Stimulated activated CD8-positive, alpha-beta memory T cell treated with anti-CD3 and anti-CD28 coated beads, Interleukin-12 subunit alpha, Interleukin-12 subunit beta, amount 100 ng/mL, for 4 hours (primary cell): Measurements from ENCODE around the gene PMM1.
"Not testable (repeated sequence)": the region's sequence is repeated elsewhere in the genome, so short reads cannot be mapped to it uniquely, and the experiment has no call there.

Source experiments
- DNase-seq: peaks from one replicate; pipeline ENCODE4 v3.0.0-alpha.2; 2020; ENCODE audit warnings: low read depth

PMM1 gene

GRCh38 chr22:41589391-41590241 lies at the start of gene PMM1:
Gene PMM1, minus strand, starts transcription at chr22:41589840. Its CDS starts 35 bp downstream, at chr22:41589805.
- DNase-seq: peak; percentile 100

GRCh38 chr22:41638748-41639147 lies 49.1 kb upstream of the PMM1 start:
- no peak for DNase-seq

GRCh38 chr22:41638124-41638523 lies 48.5 kb upstream of the PMM1 start:
- no peak for DNase-seq

GRCh38 chr22:41637623-41638022 lies 48.0 kb upstream of the PMM1 start:
- not testable (repeated sequence) for DNase-seq

GRCh38 chr22:41636467-41636866 lies 46.8 kb upstream of the PMM1 start:
- no peak for DNase-seq

GRCh38 chr22:41634610-41635009 lies 45.0 kb upstream of the PMM1 start:
- not testable (repeated sequence) for DNase-seq

GRCh38 chr22:41631615-41632014 lies 42.0 kb upstream of the PMM1 start:
- not testable (repeated sequence) for DNase-seq

- not testable (repeated sequence) for DNase-seq
These were observed 41.5 kb upstream of the PMM1 start for GRCh38 chr22:41631115-41631514.

- DNase-seq: no peak
These were observed 35.9 kb upstream of the PMM1 start for GRCh38 chr22:41625577-41625976.

- DNase-seq: no peak
These were observed 32.2 kb upstream of the PMM1 start for GRCh38 chr22:41621911-41622179.

GRCh38 chr22:41621099-41621910 lies 31.7 kb upstream of the PMM1 start, which contains the start of gene XRCC6:
Gene XRCC6, plus strand, starts transcription at chr22:41621295. Its CDS starts 710 bp downstream, at chr22:41622005.
- peak; percentile 99 for DNase-seq

- DNase-seq: no peak
These were observed 31.0 kb upstream of the PMM1 start, which contains the start of gene DESI1 for GRCh38 chr22:41620589-41621098. Gene DESI1, minus strand, starts transcription at chr22:41621043. Its CDS starts 204 bp downstream, at chr22:41620839.

- DNase-seq: peak; percentile 19
These were observed 30.4 kb upstream of the PMM1 start for GRCh38 chr22:41619979-41620588.

- DNase-seq: no peak
These were observed 23.8 kb upstream of the PMM1 start for GRCh38 chr22:41613456-41613855.

GRCh38 chr22:41612603-41613306 lies 23.1 kb upstream of the PMM1 start:
- DNase-seq: no peak

- no peak for DNase-seq
These were observed 18.7 kb upstream of the PMM1 start for GRCh38 chr22:41608386-41608785.

GRCh38 chr22:41603873-41604332 lies 14.3 kb upstream of the PMM1 start:
- DNase-seq: peak; percentile 21

GRCh38 chr22:41600976-41601375 lies 11.3 kb upstream of the PMM1 start:
- no peak for DNase-seq

- no peak for DNase-seq
These were observed 9.4 kb upstream of the PMM1 start for GRCh38 chr22:41598891-41599635.

- no peak for DNase-seq
These were observed 8.4 kb upstream of the PMM1 start for GRCh38 chr22:41598081-41598480.

- DNase-seq: no peak
These were observed 8.0 kb upstream of the PMM1 start for GRCh38 chr22:41597635-41597953.
